Measurements from ENCODE around the gene SGCD. TPM values are rescaled to one million over a fixed set of nuclear protein-coding genes. Genes with fewer than 3 reads are reported as not detected.

Gene SGCD
- polyA plus RNA-seq (2013) = not detected

- Histone ChIP-seq H3K4me3 (ENCODE audit: control insufficient read depth in 1 of 7, extremely low read depth in 1 of 7, insufficient read depth in 4 of 7, low read depth in 2 of 7, low read length in 6 of 7) (no peak within 1 kb of the TSS), H3K4me1 (ENCODE audit: control extremely low read depth in 1 of 4, control insufficient read depth in 4 of 4, insufficient read depth in 4 of 4, low read length in 3 of 4) (no peaks in the 10 kb centered on the region), H3K36me3 (ENCODE audit: control insufficient read depth in 4 of 4, insufficient read depth in 4 of 4, low read length in 3 of 4) (no peaks in the 10 kb centered on the region), H3K27ac (ENCODE audit: insufficient read depth in 1 of 2, low read depth in 1 of 2, low read length in 2 of 2, poor library complexity in 1 of 2, severe bottlenecking in 2 of 2) (no peak within 1 kb of the TSS), H3K9me3 (ENCODE audit: control extremely low read depth in 1 of 5, control insufficient read depth in 4 of 5, insufficient read depth in 2 of 5, low read depth in 1 of 5, low read length in 4 of 5) (no peaks in the 10 kb centered on the region), H3K27me3 (replicated peaks in 2 of 5; ENCODE audit: control insufficient read depth in 4 of 5, insufficient read depth in 5 of 5, low read length in 4 of 5) (peaks cover 0 to 3% (median 0%) of the 10 kb centered on the region in 5 experiments)
- 56% methylated on average over 18 of the region's 18 CpGs for WGBS (ENCODE audit: insufficient coverage)
- CTCF ChIA-PET = no interaction called here
- DNase-seq = no peak
- POLR2A ChIA-PET = no interaction called here
Measured at GRCh38 chr5:156326718-156327259, at the start of gene SGCD. Gene SGCD, plus strand, starts transcription at chr5:156327164.

GRCh38 chr5:156277290-156277689 lies 49.7 kb upstream of the SGCD start:
- H3K4me3 ChIP-seq (ENCODE audit: control insufficient read depth in 1 of 7, extremely low read depth in 1 of 7, insufficient read depth in 4 of 7, low read depth in 2 of 7, low read length in 6 of 7) = no peak overlapping the region
- H3K9me3 ChIP-seq (ENCODE audit: control extremely low read depth in 1 of 5, control insufficient read depth in 4 of 5, insufficient read depth in 2 of 5, low read depth in 1 of 5, low read length in 4 of 5) = no peaks in the 10 kb centered on the region
- WGBS (ENCODE audit: insufficient coverage) = 91% methylated on average over 2 of the region's 2 CpGs
- no peaks in the 10 kb centered on the region for H3K4me1 ChIP-seq (ENCODE audit: control extremely low read depth in 1 of 4, control insufficient read depth in 4 of 4, insufficient read depth in 4 of 4, low read length in 3 of 4)
- ChIA-PET CTCF (no interaction called here), POLR2A (no interaction called here)
- no peaks in the 10 kb centered on the region for H3K36me3 ChIP-seq (ENCODE audit: control insufficient read depth in 4 of 4, insufficient read depth in 4 of 4, low read length in 3 of 4)
- H3K27me3 ChIP-seq (replicated peaks in 2 of 5; ENCODE audit: control insufficient read depth in 4 of 5, insufficient read depth in 5 of 5, low read length in 4 of 5) = no peaks in the 10 kb centered on the region
- DNase-seq = no peak
- no peak overlapping the region for H3K27ac ChIP-seq (ENCODE audit: insufficient read depth in 1 of 2, low read depth in 1 of 2, low read length in 2 of 2, poor library complexity in 1 of 2, severe bottlenecking in 2 of 2)

GRCh38 chr5:156295431-156295830 lies 31.5 kb upstream of the SGCD start:
- H3K4me3 ChIP-seq (ENCODE audit: control insufficient read depth in 1 of 7, extremely low read depth in 1 of 7, insufficient read depth in 4 of 7, low read depth in 2 of 7, low read length in 6 of 7) = no peak overlapping the region

GRCh38 chr5:156310115-156310514 lies 16.8 kb upstream of the SGCD start:
- 96% methylated on average over 4 of the region's 4 CpGs for WGBS (ENCODE audit: insufficient coverage)

More at GRCh38 chr5:156295431-156295830, 31.5 kb upstream of the SGCD start:
- Histone ChIP-seq H3K4me1 (ENCODE audit: control extremely low read depth in 1 of 4, control insufficient read depth in 4 of 4, insufficient read depth in 4 of 4, low read length in 3 of 4) (no peaks in the 10 kb centered on the region), H3K27ac (ENCODE audit: insufficient read depth in 1 of 2, low read depth in 1 of 2, low read length in 2 of 2, poor library complexity in 1 of 2, severe bottlenecking in 2 of 2) (no peak overlapping the region), H3K36me3 (ENCODE audit: control insufficient read depth in 4 of 4, insufficient read depth in 4 of 4, low read length in 3 of 4) (no peaks in the 10 kb centered on the region), H3K9me3 (ENCODE audit: control extremely low read depth in 1 of 5, control insufficient read depth in 4 of 5, insufficient read depth in 2 of 5, low read depth in 1 of 5, low read length in 4 of 5) (no peaks in the 10 kb centered on the region), H3K27me3 (replicated peaks in 2 of 5; ENCODE audit: control insufficient read depth in 4 of 5, insufficient read depth in 5 of 5, low read length in 4 of 5) (no peaks in the 10 kb centered on the region)
- no CpG with 5 or more reads among the region's 1 CpG for WGBS (ENCODE audit: insufficient coverage)
- ChIA-PET POLR2A (no interaction called here), CTCF (no interaction called here)
- no peak for DNase-seq

GRCh38 chr5:156312897-156313694 lies 13.9 kb upstream of the SGCD start:
- no peak overlapping the region for H3K27ac ChIP-seq (ENCODE audit: insufficient read depth in 1 of 2, low read depth in 1 of 2, low read length in 2 of 2, poor library complexity in 1 of 2, severe bottlenecking in 2 of 2)
- no peak for DNase-seq
- 83% methylated on average over 1 of the region's 2 CpGs for WGBS (ENCODE audit: insufficient coverage)
- CTCF ChIA-PET = no interaction called here
- POLR2A ChIA-PET = no interaction called here
- H3K4me3 ChIP-seq (ENCODE audit: control insufficient read depth in 1 of 7, extremely low read depth in 1 of 7, insufficient read depth in 4 of 7, low read depth in 2 of 7, low read length in 6 of 7) = no peak overlapping the region
- no peaks in the 10 kb centered on the region for H3K36me3 ChIP-seq (ENCODE audit: control insufficient read depth in 4 of 4, insufficient read depth in 4 of 4, low read length in 3 of 4)
- H3K9me3 ChIP-seq (ENCODE audit: control extremely low read depth in 1 of 5, control insufficient read depth in 4 of 5, insufficient read depth in 2 of 5, low read depth in 1 of 5, low read length in 4 of 5) = peaks cover 0 to 1% (median 0%) of the 10 kb centered on the region in 5 experiments
- H3K4me1 ChIP-seq (ENCODE audit: control extremely low read depth in 1 of 4, control insufficient read depth in 4 of 4, insufficient read depth in 4 of 4, low read length in 3 of 4) = no peaks in the 10 kb centered on the region
- H3K27me3 ChIP-seq (replicated peaks in 2 of 5; ENCODE audit: control insufficient read depth in 4 of 5, insufficient read depth in 5 of 5, low read length in 4 of 5) = no peaks in the 10 kb centered on the region

More at GRCh38 chr5:156310115-156310514, 16.8 kb upstream of the SGCD start:
- ChIA-PET POLR2A (no interaction called here), CTCF (no interaction called here)
- Histone ChIP-seq H3K27me3 (replicated peaks in 2 of 5; ENCODE audit: control insufficient read depth in 4 of 5, insufficient read depth in 5 of 5, low read length in 4 of 5) (no peaks in the 10 kb centered on the region), H3K4me3 (ENCODE audit: control insufficient read depth in 1 of 7, extremely low read depth in 1 of 7, insufficient read depth in 4 of 7, low read depth in 2 of 7, low read length in 6 of 7) (no peak overlapping the region), H3K36me3 (ENCODE audit: control insufficient read depth in 4 of 4, insufficient read depth in 4 of 4, low read length in 3 of 4) (no peaks in the 10 kb centered on the region), H3K9me3 (ENCODE audit: control extremely low read depth in 1 of 5, control insufficient read depth in 4 of 5, insufficient read depth in 2 of 5, low read depth in 1 of 5, low read length in 4 of 5) (peaks cover 0 to 3% (median 0%) of the 10 kb centered on the region in 5 experiments), H3K4me1 (ENCODE audit: control extremely low read depth in 1 of 4, control insufficient read depth in 4 of 4, insufficient read depth in 4 of 4, low read length in 3 of 4) (no peaks in the 10 kb centered on the region), H3K27ac (ENCODE audit: insufficient read depth in 1 of 2, low read depth in 1 of 2, low read length in 2 of 2, poor library complexity in 1 of 2, severe bottlenecking in 2 of 2) (no peak overlapping the region)
- DNase-seq = no peak

- Histone ChIP-seq H3K27me3 (replicated peaks in 2 of 5; ENCODE audit: control insufficient read depth in 4 of 5, insufficient read depth in 5 of 5, low read length in 4 of 5) (no peaks in the 10 kb centered on the region), H3K36me3 (ENCODE audit: control insufficient read depth in 4 of 4, insufficient read depth in 4 of 4, low read length in 3 of 4) (no peaks in the 10 kb centered on the region), H3K4me1 (ENCODE audit: control extremely low read depth in 1 of 4, control insufficient read depth in 4 of 4, insufficient read depth in 4 of 4, low read length in 3 of 4) (no peaks in the 10 kb centered on the region), H3K4me3 (ENCODE audit: control insufficient read depth in 1 of 7, extremely low read depth in 1 of 7, insufficient read depth in 4 of 7, low read depth in 2 of 7, low read length in 6 of 7) (no peak overlapping the region), H3K9me3 (ENCODE audit: control extremely low read depth in 1 of 5, control insufficient read depth in 4 of 5, insufficient read depth in 2 of 5, low read depth in 1 of 5, low read length in 4 of 5) (no peaks in the 10 kb centered on the region), H3K27ac (ENCODE audit: insufficient read depth in 1 of 2, low read depth in 1 of 2, low read length in 2 of 2, poor library complexity in 1 of 2, severe bottlenecking in 2 of 2) (no peak overlapping the region)
- no CpG with 5 or more reads among the region's 1 CpG for WGBS (ENCODE audit: insufficient coverage)
- no peak for DNase-seq
- ChIA-PET POLR2A (no interaction called here), CTCF (no interaction called here)
Measured at GRCh38 chr5:156314416-156314815, 12.5 kb upstream of the SGCD start.

GRCh38 chr5:156322666-156323065 lies 4.3 kb upstream of the SGCD start:
- DNase-seq = no peak
- Histone ChIP-seq H3K9me3 (ENCODE audit: control extremely low read depth in 1 of 5, control insufficient read depth in 4 of 5, insufficient read depth in 2 of 5, low read depth in 1 of 5, low read length in 4 of 5) (no peaks in the 10 kb centered on the region), H3K4me3 (ENCODE audit: control insufficient read depth in 1 of 7, extremely low read depth in 1 of 7, insufficient read depth in 4 of 7, low read depth in 2 of 7, low read length in 6 of 7) (no peak overlapping the region), H3K27ac (ENCODE audit: insufficient read depth in 1 of 2, low read depth in 1 of 2, low read length in 2 of 2, poor library complexity in 1 of 2, severe bottlenecking in 2 of 2) (no peak overlapping the region), H3K27me3 (replicated peaks in 2 of 5; ENCODE audit: control insufficient read depth in 4 of 5, insufficient read depth in 5 of 5, low read length in 4 of 5) (peaks cover 0 to 3% (median 0%) of the 10 kb centered on the region in 5 experiments), H3K4me1 (ENCODE audit: control extremely low read depth in 1 of 4, control insufficient read depth in 4 of 4, insufficient read depth in 4 of 4, low read length in 3 of 4) (no peaks in the 10 kb centered on the region), H3K36me3 (ENCODE audit: control insufficient read depth in 4 of 4, insufficient read depth in 4 of 4, low read length in 3 of 4) (no peaks in the 10 kb centered on the region)
- POLR2A ChIA-PET = no interaction called here
- CTCF ChIA-PET = interaction anchor here (0.6 kb wide), 1 partner anchor 14 kb away, joined by 3 read pairs; no protein-coding TSS in a partner anchor

Measured in common myeloid progenitor, CD34-positive (primary cell).